Activated CD4-positive, alpha-beta T cell treated with anti-CD3 and anti-CD28 coated beads for 48 hours (primary cell): ENCODE data around the gene SHB.
A peak's percentile ranks its signal among the peaks of the same experiment; 100 is the strongest.

Experiments
- DNase-seq: peaks from one replicate; pipeline ENCODE4 v3.0.0-alpha.2; 2020

Gene SHB

DNA sequence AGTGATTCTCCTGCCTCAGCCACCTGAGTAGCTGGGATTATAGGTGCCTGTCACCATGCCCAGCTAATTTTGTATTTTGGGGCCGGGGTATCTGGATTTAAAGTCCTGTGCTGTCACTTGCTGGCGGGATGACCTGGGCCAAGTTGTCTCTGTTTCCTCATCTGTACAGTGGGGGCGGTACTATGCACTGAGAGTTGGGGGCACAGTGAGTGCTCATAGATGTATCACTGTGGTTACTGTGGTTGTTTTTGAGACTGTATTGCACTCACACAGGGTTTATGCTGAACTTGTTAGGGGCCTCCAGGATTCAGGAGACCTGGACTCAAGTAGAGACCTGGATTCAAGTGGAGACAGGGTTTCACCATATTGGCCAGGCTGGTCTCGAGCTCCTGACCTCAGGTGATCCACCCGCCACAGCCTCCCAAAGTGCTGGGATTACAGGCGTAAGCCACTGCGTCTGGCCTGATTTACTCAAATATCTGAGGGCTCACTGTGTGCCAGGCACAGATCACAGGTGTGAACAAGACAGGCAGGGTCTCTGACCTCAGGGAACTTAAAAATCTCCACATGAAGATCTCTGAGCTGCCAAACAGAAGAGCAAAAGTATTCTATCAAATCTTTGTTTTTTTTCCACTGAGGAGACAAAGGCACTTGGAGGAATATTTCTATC lies 103.2 kb downstream of the SHB start:
- DNase-seq, result peak; percentile 38

DNA sequence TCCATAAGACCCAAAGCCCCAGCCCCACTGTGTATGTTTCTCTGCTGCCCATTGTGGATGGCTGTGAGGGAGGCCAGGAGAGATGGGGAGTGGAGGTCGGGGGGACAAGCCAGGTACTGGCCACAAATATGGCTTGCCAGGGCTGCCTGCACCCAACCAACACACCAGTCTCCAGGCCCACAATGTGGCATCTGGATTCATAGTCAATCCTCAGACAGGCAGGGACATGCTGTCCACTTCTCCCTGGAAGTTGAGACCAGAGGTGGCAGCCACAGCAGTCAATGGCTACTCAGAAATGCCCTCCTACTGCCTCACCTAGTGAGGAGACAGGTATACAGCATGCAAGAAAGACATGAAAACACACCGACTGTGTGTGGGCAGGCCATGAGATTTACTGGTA lies 103.9 kb downstream of the SHB start:
- DNase-seq, result no peak

DNA sequence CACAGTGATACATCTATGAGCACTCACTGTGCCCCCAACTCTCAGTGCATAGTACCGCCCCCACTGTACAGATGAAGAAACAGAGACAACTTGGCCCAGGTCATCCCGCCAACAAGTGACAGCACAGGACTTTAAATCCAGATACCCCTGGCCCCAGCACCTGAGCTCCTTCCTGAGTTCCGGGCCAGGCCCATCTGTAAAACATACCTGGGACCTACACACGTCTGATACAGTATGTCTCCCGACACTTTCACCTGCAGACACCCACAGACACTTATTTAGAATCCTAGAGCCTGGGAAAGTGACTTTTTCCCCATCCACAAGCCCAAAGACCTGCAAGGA lies 104.3 kb downstream of the SHB start:
- DNase-seq, result peak; percentile 10

DNA sequence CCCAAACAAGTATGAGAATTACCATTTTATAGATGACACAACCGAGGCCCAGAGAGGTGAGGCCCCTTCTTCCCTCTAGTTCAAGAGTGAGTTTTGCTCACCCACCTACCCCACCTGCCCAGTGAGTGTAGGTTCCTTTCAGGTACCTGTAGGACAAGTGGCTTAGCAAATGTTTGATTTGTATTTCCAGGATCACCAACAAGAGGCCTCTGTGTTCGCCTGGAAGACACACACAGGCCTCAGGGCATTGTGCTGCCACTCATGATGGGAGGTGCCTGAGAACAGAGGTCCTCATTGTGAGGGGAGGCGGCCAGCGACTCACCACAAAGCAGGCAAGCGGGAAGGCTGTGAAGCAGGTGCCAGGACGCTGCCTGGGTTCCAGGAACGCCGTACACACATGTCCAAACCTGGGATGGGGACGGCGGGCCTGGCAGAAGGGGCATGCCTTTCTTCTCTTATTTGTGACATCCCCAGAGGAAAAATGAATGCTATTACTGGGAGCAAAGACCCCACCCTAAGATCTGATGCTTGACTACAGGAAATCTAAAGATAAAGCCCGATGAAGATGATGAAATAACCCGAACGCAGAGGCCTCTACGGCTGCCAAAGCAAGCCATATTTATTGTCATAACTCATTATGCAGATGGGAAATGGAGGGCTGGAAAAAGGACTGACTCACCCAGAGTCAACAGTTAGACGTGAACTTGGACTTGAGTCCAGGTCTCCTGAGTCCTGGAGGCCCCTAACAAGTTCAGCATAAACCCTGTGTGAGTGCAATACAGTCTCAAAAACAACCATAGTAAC lies 104.9 kb downstream of the SHB start:
- DNase-seq, result no peak

DNA sequence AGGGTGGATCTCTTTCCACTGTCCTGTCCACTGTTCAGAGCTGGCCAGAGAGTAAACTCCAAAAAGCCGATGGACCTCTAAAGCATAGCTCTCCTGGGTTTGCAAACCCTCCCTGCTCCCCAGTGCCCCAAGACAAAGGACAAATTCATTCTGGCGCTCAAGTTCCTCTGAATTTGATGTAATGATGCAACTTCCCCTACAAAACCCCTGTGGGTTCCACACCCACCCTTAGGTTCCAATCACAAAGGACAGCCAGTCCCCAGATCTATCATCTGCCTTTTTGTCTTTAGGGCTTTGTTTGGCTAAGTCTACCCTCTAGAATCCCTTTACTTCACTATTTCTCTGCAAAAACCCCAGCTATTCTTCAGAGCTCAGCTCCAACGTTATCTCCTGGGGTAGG lies 107.7 kb downstream of the SHB start:
- no peak for DNase-seq

DNA sequence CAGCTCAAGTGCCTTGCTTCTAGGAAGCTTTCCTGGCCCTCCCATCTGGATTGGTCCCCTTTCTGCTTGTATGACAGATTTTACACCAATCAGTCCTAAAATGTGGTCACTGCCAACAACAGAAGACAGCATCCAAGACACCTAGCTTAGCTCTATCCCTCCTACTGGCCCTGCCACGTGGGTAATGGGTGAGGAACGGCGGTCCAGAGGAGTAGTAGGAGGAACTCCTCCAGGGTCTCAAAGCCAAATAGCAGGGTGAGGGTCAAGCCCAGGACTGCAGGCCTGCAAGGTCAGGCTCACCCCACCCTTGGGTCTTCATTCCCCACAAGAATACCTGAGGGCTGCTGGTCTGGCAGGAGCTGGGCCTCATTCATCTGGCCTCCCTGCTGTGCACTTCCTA lies 108.4 kb downstream of the SHB start:
- no peak for DNase-seq

DNA sequence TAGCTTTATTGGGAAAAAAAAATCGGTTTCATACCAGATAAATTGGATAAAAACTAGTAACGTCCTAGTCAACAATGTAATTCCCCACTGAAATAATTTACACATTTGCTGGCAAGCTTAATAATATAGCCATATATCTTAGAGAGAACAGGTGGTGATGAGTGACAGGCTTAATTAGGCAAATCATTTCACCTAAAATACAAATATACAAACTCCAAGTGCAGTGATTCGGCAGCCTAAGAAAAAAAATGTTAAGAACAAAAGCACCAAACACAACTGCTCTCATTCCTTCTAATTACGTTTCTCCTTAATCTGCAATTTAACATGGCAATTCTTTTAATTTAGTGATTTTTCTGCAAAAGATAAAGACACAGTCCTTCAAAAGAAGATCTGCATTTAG lies 109.1 kb downstream of the SHB start:
- no peak for DNase-seq

DNA sequence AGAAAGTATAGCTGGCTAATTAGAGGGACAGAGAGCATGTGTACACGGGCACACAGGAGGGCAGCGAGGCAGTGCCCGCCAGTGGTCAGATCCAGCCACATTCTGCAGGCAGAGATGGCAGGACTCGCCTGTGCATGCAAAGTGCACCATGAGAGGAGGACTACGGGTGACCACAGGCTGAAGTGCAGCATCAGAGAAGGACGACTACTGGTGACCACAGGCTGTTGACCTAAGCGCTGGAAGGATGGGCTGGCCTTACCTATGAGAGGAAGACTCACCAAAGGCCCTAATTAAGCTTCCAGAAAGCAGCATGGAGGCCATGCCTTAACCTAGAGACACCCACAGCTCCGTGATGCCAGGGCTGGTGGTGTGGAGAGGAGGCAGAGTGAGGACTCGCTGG lies 110.9 kb downstream of the SHB start:
- DNase-seq, result no peak

DNA sequence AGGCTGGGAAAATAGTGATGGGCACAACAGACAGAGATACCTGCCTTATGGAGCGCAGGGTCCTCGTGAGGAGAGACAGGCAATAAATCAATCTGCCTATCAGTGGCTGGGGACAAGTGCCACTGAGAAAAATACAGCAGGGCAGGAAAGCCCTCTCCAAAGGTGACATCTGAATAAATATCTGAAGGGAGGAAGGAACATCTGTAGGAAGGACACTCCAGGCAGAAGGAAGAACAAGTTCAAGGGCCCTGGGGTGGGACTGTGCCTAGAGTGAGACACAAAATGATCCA lies 111.4 kb downstream of the SHB start:
- DNase-seq, result no peak

DNA sequence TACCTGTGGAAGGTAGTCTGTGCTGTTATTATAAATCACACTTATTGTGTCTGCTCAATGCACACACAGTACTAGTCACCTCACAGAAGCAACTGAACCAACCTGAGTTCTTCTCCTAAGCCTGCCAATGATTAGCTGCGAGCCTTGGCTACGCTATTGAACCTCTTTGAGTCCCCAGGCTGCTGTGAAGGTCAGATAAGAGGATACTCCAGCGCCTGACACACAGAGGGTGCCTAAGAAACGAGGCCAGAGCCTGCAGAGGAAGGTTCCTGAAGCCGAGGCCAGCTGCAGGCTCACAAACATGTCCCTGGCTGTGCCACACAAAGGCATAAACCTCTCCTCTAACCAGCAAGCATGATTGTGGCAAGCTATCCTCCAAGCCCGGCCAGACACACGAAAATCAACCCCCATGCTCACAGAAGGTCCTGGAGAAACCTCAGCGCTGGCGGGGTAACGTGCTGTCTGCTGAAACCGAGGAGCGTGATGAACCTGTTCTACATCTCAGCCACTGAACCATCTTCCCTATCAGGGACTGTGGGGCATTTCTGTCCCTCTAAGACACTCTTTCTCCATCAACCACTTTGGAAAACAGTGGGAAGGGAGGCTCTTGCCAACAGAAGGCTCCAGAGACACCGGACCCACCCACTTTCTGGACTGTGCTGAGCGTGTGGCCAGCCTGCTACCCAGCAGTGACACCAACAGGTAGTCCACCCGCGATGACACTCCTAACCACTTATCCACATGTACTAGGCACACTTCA lies 111.9 kb downstream of the SHB start:
- DNase-seq, result no peak

DNA sequence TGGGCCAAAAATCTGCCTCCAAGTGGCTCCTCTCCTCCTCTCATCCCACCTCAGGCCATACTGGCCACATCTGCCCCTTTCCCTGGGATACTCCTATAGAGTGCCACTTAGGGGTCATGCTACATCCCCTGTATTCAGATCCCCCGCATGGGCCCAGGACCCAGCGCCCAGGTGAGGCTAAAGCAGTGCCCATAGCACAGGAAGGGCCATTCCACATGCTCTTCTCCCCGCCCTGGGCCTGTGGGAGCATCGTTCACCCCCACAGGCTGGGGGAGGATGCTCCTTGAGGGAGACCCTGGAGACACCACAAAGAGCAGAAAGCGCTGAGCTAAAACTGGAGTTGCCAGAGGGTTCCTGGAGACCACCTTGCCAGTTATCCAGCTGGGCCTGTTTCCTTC lies 112.6 kb downstream of the SHB start:
- no peak for DNase-seq

DNA sequence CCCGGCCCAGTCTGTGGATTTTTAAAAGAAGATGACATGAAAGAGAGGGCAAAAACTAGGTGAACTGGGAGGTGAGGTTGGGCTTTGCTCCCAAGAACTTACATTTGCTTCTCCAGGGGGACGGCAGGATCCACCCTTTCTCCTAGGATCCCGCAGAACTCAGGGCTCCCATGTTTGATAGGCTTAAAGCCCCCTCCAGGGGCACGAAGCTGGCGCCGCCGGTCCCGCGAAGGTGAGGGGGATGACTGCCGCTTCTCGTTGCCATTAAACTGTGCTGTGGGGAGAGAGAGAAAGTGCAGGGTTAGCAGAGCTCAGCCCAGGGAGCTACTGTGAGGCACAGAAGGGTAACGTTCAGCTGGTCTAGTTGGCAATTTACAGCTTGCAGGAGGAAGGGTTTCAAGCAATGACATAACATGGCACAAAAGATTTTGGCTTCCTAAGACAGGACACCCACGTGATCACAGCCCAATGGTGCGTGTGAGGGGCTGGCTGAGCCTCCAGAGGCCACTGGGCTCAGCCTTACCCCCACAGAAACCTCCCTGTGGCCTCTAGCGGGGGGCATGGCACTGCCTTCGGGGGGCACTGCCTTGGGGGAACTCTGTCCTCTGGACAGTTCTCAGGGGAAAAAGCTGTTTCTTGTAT lies 113.1 kb downstream of the SHB start:
- no peak for DNase-seq

DNA sequence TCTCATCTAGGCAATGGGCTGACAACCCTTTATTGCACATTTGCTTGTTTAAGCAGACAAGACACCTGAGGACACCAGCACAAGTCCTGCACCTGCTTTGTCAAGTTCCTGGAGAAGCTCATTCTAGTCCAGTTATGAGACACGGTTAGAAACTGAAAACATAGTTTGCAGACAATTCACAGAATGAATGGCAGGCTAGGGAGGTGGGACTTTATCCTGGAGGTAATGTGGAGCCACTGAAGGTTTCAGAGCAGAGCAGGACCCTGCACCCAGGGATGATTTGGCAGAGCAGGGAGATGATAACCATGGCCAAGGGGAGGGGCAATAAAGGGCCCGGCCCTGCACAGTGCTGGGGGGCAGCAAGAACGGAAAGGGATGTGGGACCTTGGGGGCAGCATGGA lies 114.4 kb downstream of the SHB start:
- peak; percentile 12 for DNase-seq

DNA sequence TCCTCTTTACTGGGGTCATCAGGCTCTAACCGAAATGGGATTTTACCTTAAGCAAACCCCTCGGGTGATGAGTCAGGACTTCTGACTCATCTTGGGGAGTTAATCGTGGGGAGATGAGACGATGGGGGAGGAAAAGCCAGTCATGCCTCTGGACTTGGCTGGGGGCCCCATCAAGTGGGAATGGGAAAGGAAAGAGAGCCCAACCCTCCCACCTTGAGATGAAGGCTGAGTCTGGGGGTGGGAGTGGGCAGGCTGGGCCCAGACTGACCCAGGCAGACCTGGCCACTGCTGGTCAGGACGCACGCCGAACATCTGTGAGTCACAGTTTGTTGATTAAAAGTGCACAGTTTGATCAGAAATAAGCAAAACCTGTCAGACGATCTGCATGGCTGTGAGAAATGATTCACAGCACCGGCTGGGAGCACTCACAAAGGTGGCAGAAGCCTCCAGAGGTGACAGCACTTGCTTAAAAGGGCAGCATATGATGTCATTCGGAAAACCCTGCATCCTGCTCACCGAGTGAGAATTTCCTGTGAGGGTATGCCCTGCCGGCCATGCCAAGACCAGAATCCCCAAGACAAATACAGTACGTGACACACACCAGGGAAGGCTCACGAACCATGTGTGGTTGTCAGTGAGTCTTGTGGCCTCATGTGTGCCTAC lies 115.1 kb downstream of the SHB start:
- peak; percentile 69 for DNase-seq

DNA sequence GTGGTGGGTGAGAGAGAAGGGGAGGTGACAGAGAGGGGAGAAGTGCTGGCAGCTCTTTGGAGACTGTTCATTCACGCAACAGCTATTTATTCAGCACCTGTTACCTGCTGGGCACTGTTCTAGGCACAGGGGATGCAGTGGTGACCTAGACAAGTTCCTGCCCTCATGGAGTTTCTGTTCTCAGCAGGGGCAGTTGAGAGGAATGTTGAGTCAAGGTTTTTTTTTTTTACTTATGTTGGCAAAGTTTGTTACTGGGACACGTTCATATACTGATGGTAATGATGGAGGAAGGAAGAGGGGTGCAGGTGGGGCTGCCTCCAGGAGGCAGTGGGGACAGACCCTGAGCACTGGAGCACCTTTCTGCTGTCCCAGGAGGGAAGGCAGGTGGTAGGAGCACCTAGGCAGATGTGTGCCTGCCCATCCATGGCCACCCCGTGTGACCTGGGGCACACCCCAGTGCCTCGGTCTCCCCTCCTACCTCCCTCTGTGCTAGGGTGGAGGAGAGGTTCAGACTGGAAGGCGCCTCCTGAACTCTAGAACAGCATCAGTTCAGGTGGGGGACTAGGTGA lies 115.7 kb downstream of the SHB start:
- DNase-seq, result no peak

DNA sequence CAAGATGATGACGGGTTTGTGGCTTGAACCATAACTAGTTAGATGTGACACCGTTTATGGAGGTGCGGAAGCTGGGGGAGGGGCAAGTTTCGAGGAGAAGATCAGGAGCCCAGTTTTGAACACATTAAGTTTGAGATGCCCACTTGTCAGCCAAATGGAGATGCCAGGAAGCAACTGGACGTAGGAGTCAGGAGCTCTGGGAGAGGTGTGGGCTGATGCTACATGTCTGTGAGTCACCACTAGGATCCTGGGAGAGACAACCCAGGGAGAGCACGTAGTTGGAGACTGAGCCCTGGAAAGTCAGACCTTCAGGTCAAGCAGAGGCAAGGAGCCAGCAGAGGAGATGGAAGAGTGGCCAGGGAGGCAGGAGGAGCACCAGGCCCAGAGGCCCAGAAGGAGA lies 116.3 kb downstream of the SHB start:
- no peak for DNase-seq

DNA sequence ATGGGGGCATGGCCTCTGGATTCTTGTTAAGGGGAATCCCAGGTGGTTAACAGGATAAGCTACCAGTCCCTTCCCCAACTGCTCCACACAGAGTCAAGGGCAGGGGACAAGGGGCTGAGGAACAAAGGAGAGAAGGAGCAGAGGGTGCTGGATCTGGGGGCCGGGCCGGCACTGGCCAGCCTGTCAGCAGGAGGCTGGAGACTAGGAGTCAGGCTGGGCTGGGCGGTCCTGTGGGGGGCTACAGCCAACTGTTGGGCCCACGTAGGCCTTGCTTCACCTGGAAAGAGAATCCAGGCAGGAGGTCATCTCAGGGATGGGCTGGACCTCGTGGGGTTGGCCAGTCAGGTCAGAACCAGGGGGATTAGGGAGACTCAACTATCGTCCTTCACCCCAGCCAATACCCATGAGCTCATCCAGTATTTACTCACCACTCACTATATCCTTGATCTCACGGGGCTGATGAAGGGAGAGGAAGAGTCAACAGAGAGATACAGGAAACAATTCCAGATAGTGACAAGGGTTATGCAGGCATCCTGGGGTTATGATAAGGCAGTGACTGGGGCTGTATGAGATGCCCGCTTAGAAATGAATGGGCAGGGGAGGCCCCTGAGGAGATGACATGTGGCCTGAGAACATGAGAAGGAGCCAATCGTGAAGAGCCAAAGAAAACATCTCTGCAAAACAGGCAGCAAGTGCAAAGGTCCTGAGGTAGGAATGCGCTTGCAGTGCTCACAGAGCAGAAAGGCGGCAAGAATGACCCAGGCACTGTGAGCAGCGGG lies 117.2 kb downstream of the SHB start:
- no peak for DNase-seq

DNA sequence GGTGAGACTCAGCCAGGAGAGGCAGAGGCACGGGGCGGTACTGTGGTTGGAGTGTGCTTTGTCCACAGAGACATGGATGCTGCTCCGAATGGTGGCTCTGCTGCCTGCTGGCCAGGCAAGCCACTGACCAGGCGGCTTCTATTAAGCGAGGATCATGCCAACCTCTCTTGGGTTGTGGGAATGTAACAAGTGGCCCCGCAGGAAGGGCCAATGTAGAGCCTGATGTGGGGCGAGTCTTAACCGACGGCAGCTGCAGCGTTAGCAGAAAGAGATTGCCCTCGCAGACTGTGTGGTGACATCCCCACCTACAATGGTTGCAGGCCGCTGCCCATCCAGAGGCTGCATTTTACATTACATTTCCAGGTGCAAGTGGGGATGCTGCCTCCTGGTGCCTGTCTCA lies 118.5 kb downstream of the SHB start:
- no peak for DNase-seq

DNA sequence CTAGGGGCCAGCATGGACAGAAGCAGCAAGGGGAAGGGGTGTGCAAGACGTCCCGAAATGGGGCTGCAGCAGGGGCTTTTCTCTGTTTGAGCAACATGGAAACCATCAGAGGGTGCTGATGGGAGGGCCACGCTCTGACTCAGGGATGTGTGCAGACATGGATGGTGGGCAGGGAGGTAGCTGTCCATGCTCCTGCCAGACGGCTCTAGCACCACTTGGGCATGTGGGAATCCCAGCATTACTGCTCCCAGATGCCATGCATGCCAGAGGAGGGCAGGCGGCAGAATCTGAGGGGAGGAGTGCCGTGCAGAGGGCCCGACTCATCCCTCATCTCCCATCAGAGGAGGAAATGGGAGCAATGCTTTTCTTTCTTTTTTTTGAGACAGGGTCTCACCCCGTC lies 119.5 kb downstream of the SHB start:
- no peak for DNase-seq

DNA sequence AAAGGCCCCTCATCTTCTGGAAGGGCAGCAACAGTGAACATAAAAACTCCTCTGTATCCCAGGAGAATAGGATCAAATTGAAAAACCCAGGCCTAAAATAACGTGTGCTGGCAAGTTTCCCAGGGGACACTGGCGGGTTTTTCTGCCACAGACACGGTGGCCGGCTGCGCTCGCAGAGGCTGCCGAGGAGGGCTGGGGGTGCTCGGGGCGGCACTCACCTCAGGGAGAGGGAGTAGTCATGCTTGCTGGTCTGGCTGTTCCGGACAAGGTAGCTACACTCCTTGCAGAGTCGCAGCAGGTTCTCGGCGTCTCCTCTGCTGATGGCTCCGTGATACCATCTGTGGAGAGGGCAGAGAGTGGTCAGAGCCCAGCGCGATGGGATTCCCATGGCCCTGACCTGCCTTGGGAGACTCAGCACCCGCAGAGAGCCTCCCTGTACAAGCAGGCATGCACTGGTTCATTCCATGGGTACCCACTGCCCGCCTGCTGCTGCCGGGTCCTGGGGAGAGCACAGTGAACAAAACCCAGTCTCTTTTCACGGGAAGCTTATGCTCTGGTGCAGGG lies 120.5 kb downstream of the SHB start:
- no peak for DNase-seq

DNA sequence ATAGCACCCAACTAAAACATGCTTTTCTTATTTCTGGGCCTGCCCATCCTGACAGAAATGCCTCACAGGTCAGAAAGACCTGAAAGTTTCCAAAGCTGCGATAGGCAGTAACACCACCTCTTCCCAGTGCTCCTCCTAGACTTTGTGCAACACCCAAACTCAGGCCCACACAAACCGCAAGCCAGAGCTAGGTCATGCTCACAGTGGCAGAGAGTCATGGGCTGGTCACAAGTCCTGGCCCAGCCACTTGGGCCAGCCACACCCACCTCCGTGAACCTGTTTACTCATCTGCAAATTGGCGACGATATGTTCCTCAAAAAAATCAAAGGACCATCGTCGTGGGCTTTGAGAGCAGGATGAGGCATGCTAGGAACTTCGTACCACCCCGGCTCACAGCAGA lies 121.0 kb downstream of the SHB start:
- DNase-seq, result no peak

DNA sequence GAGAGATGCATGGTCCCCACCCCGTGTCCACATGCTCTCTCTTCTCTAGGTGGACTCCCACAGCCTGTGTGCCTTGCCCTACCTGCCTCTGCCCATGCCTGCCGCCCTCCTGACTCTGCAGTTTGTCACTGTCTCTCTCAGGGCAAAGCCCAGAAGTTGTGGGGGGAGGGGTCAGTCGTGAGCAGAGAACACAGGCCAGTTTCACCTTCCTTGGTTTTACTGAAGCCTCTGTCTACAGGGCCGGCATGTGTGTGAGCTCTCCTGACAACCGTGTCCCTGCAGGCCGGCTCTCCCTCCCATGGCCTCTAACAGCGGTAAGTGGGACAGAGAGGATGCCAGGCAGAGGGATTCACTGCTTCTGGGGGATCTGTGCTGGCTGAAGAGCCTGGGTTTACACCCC lies 121.6 kb downstream of the SHB start:
- no peak for DNase-seq
